Measurements from ENCODE around the gene SKAP1.
"Not testable (repeated sequence)": the region's sequence is repeated elsewhere in the genome, so short reads cannot be mapped to it uniquely, and the experiment has no call there.

The SKAP1 gene

DNA sequence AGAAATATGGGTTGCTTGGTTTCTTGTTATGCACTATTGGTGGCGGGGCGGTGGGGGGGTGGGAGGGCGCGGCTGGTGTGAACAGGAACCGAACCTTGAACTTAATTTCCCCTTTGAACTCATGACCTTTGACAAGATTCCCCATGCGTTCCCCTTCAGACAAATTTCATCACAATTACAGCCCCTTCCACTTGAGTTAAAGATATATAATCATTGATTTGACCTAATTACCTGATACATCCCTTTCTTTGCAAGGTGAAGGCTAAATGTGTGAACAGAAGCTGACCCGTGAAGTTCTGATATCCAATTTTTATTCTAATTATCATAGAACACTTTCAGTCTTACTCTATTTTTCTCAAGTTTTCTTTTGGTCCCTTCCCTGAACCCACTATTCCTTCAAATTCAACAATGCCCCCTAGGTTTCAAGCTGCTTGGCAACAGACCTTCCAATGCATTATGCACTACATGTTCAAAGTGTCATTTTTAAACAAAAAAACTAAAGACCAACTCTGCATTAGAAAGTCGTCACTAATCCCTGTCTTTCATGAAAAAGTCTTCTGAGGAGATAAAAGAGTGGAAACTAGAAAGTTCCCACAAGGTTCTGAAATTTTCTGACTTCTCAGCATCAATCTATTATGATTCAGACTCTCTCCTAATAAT, 116.8 kb downstream of the SKAP1 start:
- no peak for DNase-seq

DNA sequence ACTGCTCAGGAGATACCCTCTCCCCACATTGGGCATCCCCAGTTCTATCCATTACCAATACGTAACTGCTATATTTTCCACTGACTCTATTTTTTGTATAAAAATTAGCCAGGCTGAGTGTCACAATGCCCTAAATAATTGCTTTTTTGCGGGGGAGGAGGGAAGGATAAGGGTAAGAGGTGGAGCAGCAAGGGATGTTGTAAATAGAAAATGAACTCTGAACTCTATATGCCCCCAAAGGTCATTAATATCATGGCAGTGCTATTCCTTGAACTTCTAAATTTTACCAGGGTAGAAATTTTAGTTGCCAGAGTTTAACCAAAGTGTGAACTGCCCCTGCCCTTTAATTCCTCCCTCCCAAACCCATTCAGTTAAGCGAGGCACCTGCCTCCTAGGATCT, 118.7 kb downstream of the SKAP1 start:
- no peak for DNase-seq

DNA sequence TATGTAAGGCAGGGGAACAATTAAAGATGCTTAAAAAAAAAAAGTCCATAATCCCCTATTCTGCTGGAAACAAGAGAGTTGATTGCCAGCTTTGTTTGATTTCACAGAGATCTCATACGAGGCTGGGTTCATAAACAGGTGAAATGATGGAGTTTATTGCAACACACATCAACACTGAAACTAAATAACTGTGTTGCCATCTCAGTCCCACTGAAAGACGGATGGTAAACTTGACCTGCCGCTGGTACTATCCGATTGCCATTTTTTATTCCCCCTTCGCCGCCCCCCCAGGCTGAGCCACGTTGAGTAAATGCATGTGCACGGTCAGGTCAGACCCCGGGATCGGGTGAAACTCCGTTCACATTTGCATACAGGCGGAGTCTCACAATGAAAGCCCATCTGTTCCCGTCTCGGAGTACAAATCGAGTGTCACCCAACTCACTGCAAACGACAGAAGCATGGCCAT, 119.2 kb downstream of the SKAP1 start:
- peak; percentile 61 for DNase-seq

DNA sequence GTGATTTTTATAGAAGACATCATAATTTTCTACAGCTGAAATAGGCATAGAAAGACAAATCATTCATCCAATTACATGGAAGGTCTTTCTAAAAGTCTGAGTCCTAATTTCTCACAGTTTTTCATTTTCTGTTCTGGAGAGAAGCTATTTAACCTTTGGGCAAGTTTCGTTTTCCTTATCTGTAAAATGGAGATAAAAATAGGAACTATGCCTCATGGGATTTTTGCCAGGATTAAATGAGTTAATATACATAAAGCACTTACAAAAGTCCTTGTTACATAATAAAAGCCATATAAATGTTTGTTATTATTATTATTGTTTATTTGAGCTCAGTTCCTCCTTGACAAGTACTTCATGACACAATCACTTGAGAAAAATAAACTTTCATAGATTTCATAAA, 121.4 kb downstream of the SKAP1 start:
- no peak for DNase-seq

DNA sequence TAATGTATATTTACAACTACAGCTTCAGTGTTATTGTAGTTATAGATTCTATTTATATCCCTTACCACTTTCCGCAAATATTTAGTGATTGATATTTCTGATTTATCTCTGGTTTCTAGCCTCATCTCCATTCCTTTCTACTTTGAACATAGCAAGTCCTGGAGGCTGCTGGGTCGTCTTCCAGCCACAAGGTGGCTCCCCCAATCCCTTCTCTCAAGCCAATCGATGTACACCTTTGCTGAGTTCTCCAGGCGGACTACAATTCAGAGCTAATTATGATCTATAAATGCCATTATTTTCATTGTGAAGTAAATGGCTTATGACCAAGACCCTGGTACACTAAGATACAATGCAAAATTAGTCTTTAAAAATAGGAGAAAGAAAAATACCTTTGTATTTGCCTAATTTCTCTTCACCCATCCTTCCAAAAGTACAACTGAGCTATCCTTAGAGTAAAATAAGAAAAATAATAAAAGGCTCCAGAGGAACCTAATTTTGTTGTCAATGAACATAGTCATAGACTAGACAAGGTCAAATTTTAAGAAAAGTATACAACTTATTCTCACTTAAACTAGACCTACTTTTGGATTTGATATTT, 122.1 kb downstream of the SKAP1 start:
- peak; percentile 45 for DNase-seq

DNA sequence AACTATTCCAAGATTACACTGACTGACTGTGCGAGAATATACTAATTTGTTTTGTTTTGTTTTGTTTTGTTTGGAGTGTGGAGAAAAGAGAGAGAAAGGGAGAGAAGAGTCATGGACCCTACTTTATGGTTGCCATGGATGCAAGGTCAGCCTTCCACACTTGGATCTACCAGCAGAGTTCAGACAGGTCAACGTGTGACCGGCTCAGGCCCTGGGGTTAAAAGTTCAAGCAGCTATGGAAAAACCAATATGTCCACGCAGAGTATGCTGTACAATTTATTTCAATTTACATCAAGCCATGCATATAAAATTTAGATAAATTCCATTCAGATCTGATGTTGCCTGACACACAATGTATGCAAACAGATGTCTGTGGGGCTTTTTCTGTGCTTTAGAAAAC, 122.8 kb downstream of the SKAP1 start:
- DNase-seq, result no peak

DNA sequence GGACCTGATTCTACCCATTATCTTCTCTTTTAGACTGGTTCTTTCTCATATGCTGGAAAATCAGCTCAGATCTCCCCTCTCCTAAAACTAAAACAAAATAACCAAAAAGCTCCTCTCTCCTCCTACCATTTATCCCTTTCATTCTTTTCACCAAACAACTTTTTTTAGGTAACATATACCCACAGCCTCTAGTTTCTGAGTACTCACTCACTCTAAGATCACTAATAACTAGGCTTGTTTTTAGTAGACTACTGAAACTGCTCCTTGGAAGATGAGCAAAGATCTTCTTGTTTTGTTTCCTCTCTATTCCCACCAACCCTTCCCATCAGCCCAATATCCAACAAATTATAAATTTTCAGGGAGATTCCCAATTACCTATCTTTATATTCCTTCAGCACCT, 129.0 kb downstream of the SKAP1 start:
- no peak for DNase-seq

DNA sequence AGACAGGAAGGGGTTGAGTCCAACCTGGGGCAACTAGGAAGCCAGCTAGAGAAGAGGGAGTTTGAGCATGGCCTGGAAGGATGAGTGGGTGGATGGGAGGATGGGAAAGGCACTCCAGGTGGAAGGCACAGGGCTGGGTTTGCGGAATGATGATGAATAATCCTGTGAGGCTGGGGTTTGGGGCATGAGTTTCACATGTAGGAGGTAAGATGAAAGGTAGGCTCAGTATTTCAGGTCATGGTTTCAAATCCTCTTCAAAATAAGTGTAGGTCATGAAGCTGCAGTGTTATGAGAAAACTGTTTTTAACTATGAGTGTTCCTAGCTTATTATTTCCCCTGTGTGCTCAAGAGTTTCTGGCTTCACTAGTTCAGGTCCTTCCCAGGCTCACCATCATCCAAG, 130.3 kb downstream of the SKAP1 start:
- no peak for DNase-seq

DNA sequence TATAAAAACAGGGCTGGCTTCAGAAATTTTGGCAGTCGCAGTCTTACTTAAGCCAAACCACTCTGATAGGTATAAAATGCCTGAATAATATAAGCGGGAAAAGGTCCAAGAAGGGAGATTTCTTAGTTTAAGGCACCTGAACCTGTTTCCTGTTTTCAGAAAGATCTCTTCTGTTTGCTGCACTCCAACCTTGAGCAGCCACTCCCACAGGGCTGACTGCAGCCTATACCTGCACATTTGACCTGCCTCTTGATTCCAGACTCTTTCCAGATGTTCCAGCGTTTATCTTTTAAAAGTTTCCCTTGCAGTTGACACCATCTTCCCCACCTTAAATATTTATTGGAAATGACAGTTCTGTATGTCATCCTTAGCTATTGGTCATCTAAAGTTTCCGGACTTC, 132.2 kb downstream of the SKAP1 start:
- no peak for DNase-seq

DNA sequence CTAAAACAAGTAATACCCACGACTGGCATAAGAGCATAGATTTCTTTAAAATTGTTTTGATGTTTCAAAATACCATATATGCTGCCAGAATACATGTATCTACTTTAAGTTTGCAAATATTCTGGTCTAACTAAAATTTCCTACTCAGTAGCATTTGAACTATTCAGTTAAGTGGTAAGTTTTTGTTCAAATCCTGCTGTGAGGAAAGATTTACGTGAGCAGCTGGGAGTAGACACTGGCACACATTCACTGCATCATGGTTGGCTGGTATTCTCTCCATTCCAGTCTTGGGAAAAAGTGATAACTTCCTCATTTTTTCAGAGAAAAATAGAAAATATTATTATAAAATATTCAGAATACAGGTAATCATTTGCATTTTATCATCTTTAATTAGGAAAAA, 133.6 kb downstream of the SKAP1 start:
- DNase-seq, result no peak

DNA sequence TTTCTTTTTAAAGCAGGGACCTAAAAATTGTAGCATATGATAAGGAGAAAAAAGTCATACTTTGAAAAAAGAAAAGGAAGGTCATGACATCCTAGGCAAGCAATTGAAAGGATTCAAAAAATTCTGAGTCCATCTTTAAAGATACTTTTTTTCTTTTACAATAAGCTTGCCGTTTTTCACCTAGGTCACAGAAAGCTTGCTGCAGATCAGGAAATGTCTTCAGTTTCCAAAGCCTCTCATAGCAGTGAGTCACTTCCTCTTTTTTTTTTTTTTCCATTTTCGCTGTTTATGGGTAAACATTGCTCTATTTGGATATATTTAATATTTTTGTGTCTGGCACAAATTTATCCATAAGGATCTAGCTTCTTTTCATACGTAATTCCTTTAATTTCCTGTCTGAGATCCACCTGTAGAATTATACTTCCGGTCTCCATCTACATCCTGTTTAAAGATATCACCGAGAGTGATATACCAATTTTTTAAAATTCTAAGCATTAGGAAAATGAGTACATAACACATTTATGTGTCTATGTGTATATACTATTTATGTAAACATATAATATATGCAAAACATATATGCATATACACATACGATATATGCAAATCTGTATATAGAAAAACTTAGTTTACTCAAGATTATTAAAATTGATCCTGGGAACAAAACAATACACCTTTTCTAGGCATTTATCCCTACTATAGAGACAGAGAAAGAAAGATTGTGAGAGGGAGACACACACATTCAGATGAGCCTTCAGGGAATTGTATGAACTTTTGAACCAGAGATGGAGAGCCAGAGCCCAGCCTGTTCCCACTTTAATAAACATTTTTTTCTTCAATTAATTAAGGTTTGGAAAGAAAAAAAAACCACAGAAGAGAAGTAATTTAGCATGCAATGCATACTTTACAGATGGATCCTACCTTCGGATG, 134.4 kb downstream of the SKAP1 start:
- no peak for DNase-seq

DNA sequence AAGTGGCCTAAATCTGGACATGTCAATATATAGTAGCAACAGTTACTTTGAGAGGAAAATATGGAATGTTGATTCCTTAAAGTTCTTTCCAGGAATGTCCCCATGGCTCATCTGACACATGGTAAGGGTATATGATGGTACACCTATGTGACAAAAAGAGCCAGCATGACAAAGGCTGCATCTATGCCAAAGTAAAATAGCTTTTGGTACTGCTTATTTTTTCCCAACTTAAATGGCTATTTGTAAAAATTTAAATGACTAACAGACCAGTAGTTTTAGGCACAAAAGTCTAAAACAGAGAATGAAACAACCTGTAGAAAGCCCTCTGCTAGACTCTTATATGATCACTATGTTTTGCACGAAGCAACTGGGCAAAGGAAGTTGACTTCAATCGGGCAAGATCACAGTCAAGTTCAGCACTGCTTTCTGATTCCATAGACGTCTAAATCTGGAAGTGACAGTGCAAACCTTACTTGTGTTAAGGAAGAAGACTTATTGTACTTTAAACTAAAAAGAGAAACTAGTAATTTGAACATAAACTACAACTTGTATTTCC, 135.1 kb downstream of the SKAP1 start:
- no peak for DNase-seq

DNA sequence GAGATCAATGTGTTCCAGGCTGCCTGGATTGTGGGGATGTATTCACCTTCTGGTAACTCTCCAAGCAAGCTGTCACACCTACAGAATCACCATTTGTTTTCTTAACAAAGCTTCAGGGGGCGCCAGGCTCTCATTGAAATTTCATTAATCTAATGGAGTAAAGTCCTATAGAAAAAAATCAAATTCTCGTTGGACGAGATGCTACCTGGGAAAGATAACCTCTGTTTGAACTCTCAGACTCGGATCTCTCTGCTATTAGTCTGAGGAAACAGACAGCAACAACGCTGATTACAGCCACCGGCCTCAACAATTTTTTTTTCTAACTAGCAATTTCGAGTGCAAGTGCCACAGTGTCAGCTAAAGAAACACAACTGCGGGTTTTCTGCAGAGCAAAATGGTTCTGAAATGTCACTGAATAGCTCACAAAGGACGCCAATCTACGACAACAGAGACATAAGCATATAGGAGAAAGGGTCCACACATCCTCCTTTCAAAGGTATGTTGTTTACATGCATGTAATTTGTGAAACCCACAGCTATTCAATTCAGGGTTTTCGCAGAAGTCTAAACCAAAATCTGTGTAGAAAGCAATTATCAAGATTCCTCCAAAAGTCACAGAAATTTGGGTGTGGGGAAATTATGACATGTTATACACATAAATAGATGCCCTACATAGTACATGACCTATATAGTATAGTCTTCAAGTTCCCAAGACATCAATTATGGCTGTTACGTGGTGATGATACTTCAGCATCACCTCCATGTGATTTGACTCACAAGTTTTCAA, 135.8 kb downstream of the SKAP1 start:
- DNase-seq, result no peak

DNA sequence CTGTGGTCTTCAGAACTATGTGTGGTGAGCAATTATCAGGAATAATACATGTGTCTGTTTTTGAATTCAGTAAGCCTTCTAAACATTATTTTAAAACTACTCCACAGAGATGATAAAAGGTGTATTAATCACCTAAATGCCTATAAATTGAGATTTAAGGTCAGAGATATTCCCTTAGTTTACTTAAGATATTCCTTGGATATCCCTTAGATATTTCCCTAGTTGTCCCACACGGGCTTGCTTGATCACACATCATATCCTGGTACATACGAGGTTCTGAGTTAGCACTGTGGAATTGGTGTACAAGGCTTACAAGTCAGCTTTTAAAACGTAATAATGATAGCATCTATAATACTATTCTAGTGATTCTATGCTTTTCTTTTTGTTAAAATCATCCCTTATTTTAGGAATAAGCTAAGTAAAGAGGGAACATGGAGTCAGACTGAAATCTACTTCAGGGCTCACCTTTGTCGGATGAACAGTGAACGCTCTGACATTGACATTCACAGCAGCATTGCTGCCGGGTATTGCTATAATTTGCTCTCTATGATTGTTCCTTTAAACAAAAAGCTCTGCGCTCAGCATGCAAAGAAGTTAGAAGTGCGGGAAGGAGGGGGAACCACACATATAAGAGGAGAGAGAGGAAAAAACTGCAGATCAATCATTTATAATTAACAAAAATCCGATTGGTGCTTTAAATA, 136.5 kb downstream of the SKAP1 start:
- no peak for DNase-seq

DNA sequence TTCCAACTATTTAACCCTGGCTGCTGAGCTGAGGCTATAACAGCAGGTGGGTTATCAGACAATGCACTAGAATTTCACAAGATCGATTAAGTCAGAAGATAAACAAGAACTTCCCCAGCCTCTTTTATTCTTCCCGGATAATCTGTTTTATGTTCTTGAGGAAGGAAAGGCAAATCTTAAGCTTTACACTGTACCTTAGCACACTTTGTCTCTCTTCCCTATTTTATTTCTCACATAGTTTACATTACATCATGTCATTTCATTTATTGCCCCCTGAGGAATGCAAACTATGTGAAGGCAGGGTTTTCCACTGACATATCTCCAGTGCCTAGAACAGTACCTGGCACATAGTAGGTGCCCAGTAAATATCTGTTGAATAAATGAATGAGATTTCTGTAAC, 139.6 kb downstream of the SKAP1 start:
- no peak for DNase-seq

DNA sequence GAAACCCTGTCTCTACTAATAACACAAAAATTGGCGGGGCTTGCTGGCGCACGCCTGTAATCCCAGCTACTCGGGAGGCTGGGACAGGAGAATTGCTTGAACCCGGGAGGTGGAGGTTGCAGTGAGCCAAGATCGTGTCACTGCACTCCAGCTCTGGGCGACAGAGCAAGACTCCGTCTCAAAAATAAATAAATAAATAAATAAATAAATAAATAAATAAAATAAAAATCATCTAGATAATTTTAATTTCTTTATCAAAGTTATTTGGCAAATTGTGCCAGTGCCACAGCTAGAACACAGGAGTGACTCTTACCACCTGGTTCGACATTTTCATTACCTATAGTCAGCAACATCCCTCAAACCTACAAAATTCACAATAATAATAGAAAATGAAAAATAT, 143.1 kb downstream of the SKAP1 start:
- DNase-seq, result not testable (repeated sequence)

DNA sequence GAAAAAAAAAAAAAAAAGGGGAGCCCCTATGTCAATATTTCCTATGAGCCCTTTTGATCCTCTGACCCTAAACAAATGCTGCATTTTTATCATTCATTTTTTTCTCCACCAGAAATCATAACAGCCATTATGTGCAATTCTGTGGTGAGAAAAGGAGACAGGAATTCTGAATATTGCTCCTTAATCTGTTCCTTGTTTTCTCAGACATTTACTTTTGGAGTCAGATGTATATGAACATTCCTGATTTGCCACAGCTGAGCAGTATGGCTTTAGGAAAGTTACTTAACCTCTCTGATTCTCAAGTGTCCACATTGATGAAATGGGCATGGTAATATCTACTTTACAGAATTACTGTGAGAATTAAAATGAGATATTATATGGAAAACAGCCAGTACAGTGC, 144.4 kb downstream of the SKAP1 start:
- no peak for DNase-seq

DNA sequence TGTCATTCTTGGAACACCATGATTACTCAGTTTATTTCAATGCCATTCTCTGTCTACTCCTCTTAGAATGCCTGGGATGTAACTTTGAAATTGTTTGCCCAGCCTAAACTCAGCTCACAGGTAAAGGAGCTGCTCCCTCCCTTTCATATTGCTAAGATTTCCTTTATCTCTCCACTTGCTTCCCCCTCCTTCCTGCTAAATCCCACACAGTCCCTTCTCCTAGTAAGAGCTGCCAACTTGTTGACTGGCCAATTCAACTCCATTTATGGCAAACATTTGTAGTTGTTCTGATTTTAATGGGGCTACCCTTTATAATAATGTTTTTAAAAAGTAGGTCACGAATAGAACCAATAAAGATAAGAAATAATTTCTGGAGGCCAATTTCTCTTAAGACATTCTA, 146.1 kb downstream of the SKAP1 start:
- DNase-seq, result no peak

DNA sequence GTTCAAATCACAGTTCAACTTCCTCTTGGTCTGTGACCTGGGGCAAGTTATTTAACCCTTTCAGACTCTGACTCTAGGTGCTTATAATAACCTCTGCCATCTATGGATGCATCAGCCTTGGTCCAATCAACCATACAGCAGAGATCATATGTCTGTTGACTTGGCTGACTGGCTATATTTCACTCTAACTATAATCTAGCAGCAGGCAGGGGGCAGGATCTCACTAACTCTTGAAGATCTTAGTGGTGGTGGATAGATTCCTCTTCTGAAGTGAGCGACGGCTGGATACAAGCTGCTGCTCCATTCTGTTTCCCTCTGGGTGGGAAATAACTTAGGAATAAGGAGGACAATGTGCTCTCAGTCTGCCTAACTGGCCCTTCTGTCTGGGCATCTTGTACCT, 146.6 kb downstream of the SKAP1 start:
- no peak for DNase-seq

DNA sequence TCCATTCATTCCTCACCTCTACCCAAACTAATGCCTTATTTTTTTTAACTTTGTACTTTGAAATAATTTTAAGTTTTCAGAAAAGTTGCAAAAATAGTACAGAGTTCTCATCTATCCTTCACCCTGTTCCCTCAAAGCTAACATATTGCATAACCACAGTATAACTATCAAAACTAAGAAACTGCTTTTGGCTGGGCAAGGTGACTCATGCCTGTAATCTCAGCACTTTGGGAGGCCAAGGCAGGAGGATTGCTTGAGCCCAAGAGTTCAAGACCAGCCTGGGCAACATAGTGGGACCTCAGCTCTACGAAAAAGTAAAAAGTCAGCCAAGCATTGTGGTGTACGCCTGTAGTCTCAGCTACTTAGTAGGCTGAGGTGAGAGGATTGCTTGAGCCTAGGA, 147.7 kb downstream of the SKAP1 start:
- no peak for DNase-seq

DNA sequence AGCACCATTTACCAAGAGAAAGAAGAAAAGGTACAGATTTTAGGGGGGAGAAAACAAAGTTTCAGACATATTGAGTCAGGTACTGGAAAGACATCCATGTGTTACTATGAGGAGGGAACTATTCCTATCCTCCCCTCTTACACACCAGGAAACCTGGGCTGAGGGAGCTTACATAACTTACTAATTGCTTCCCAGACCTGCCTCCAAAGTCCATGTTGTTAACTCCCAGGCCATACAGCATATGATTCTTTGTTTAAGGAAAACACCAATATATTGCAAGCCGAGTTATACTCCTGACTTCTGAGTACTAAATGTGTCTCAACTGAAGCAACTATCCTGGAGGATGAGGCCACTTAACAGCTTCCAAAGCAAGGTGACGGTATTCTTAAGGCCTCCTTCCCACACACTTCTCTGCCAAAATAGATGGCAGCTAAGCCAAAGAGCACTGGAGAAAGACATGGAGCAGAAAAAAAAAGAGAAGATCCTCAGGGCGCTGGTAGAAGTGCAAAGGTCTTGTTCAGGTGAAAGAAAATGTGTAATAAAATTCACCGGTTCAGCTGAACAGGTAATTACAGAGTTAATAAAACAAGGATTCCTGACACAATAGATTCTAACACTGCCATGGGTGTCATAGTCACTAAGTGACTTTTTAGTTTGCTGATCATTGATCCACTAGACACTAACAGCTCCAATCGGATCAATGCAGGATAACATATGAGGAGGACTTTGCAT, 151.1 kb downstream of the SKAP1 start:
- no peak for DNase-seq
